NCI-H2196 (cell line): ENCODE results near the gene SCUBE1.

Experiments used
- DNase-seq: peaks from one replicate; lab custom pipeline; 2025; ENCODE audit not compliant: unreplicated experiment; lab: John Stamatoyannopoulos, UW

The SCUBE1 gene

GRCh38 chr22:43222262-43222661 lies 120.9 kb downstream of the SCUBE1 start:
- DNase-seq: no peak

- DNase-seq: no peak
Measured at GRCh38 chr22:43220625-43221380, 122.4 kb downstream of the SCUBE1 start.

DNA sequence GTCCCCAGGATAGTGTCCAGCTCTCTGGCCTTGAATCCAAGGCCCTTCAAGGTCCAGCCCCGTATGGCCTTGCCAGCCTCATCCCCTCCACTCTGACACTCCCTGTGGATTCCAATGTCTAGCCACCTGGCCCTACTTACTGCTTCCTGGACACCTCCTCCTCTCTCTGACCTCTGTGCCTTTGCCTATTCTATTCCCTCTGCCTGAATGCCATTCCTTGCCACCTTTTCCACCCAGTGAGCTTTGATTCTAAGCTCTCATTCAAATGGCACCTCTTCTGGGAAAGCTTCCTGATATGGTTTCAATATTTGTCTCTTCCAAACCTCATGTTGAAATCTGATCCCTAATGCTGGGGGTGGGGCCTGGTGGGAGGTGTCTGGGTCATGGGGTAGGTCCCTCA lies 124.4 kb downstream of the SCUBE1 start:
- DNase-seq: no peak

GRCh38 chr22:43217285-43218030 lies 125.7 kb downstream of the SCUBE1 start:
- DNase-seq: no peak

GRCh38 chr22:43216738-43217137 lies 126.4 kb downstream of the SCUBE1 start:
- DNase-seq: no peak

DNA sequence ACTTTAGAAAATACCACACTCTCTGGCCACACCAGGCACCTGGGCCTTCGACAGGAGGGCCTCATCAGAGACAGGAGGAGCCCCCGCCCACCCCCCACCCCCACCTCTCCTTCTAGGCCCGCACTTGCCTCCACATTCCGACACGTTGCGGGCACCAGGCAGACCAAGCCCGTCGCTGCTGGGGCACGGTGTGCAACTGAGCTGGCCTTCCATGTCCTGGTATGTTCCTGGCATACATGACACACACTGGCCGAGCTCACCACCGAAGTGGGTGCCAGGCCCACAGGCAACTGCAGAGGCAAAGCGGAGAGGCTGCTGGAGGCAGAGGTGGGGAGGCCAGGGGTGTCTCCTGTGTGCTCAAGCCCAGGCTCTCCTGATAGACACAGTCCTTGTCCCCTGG lies 129.2 kb downstream of the SCUBE1 start:
- no peak for DNase-seq

DNA sequence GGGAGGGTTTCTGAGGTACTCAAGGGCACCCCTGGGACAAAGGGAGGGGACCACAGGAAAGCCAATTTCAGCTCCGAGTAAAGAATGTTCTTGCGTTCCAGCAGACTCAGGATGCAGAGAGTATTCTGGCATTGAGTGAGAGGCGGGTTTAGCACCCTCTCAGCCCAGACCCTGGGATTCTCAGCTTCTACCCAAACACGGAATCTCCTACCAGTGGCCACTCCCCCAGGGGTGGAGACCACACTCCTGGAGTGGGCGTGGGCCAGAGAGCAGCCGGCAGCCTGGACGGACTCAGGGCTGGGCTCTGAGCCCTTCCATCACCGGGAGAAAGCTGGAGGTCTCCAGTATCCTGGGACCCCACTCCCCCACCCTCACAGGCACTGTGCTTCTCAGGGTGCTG lies 130.1 kb downstream of the SCUBE1 start:
- DNase-seq: no peak

DNA sequence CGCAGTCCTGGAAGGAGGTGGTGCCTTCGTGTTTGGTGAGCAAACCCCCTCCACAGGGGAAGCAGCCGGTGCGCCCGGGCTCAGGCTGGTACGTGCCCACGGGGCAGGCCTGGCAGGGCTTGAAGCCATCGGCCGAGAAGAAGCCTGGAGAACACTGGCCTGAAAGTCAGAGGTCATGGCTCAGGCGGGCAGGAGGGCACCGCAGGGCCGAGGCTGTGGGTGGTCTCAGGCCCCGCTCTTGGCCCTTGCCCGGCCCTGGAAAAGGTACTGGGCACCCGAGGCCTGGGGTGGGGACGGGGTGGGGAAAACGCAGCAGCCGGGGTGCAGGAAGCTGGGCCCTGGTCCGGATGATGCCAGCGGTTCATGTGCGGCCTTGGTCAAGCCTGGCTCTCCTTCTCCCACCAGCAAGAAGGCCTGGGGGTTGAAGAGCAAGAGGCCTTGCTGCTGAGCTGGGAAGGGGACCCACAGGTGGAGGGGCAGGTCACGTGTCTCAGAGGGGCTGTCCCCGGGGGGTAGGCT lies 130.7 kb downstream of the SCUBE1 start:
- DNase-seq: no peak

GRCh38 chr22:43211941-43212433 lies 131.2 kb downstream of the SCUBE1 start:
- DNase-seq: no peak

DNA sequence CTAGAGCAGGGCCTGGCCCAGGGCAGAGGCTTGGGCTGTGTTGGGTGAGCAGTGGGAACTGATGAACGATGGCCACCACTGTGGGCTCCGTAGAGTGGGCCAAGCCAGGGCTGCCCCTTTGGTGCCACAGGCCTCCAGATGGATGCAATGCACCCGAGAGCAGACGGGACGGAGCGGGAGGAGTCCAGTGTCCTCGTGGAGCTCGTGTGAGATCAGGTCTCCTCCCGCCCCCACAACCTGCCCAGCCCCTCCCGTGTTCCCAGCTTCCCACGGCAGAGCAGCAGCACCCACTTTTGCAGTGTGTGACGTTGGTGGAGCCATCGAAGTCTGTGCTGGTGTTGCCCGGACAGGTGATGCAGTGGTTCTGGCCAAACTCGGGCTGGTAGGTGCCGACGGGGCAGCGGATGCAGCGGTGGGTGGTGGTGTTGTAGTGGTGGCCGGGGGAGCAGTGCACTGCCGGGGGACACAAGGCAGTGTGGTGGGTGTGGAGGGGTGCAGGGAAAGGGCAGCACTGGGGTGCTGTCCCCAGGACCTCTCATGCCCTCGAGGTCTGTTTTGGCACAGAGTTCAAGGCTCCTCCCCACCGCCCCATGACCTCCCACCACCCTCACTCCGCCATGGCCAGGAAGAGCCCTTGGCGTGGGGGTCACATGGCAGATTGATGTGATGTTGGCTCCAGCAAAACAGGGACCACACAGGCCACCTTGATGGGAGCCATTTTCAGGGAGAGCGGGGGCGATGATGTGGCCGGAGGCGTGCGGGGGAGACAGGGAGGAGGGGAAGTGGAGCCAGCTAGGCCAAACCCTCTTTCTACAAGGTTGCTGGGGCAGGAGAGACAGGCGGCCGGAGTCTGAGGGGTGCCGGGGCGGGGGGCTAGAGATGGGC lies 132.3 kb downstream of the SCUBE1 start:
- DNase-seq: no peak

GRCh38 chr22:43209971-43210370 lies 133.2 kb downstream of the SCUBE1 start:
- DNase-seq: no peak

GRCh38 chr22:43209523-43209890 lies 133.7 kb downstream of the SCUBE1 start:
- DNase-seq: no peak

- no peak for DNase-seq
Measured at GRCh38 chr22:43208703-43209522, 134.3 kb downstream of the SCUBE1 start.

DNA sequence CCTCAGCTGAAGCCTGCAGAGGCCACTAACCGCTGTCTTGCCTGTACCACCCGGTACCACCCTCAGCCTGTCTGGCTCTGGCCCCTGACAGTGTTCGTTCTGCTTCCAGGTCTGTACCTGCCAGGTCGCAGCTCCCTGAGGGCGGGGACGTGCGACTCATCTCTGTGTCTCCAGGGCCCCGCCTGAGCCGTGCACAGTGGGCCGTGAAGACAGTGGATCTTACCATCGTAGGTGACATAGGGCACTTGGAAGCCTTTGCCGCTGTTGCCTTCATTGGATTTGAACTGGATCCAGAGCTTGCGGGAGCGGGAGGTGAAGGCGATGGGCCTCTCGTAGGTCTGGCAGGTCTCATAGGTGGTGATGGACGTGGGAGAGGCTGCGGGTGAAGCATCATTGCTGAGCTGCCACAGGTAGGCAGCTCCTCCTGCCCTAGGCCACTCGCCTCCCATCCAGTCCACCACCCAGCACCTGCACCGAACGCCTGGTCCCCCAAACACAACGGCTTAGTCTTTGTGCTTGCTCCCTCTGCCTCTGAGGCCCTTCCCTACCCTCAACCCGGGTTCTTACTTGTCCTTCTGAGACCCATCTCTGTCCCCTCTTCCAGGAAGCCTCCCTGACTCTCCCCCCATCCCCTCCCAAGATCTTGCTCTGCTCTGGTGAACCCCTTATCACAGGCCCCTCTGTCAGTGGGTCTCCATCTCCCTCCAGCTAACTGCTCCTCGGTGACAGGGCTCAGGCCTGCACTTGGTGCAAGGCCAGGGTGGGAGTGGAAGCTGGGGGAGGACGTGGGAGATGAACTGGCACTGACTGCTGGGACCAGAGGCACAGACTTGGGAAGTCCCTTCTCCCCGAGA lies 135.1 kb downstream of the SCUBE1 start:
- no peak for DNase-seq

GRCh38 chr22:43207386-43207785 lies 135.8 kb downstream of the SCUBE1 start:
- DNase-seq: no peak

DNA sequence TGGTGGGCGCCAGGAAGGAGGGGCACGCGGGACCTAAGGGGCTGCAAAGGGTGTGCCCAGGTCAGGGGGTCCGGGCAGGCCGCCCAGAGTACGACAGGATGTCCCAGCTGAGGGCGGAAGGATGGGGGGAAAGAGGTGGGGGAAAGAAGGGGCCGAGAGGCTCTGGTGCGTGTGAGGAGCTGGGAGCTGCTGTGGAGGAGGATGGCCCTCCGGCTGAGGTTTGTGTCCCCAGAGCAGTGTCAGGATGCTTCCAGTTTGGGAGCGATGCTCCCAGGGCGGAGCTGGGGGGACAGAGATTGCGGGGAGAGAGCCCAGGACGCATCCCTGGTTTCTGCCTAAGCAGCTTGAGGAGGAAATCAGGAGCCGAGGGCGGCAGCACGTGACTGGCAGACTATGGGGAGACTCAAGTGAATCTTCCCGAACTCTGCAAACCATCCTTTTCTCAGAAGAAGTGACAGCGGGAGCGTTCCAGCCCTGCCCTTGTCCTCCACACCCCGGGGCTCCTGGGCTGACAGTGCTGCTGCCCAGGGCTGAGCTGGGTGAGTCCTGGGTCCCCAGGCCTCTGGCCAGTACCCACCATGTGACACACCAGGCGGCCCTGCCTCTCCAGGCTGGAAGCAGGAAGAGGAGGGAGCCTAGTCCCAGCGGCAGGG lies 136.5 kb downstream of the SCUBE1 start:
- DNase-seq: no peak

- DNase-seq: no peak
Measured at GRCh38 chr22:43205748-43206508, 137.2 kb downstream of the SCUBE1 start.

- DNase-seq: no peak
Measured at GRCh38 chr22:43205261-43205691, 137.9 kb downstream of the SCUBE1 start.
